Stomach (tissue), 4 donors: Measurements from ENCODE around the gene TMEM130.

Source experiments
- CTCF ChIP-seq, 7 experiments: fragments of 450-650 bp in 4 of 7; fragments of 200-600 bp in 3 of 7; sonication (generic) in 3 of 7; IDR thresholded peaks; one replicate each; pipeline ENCODE4 v1.5.1; 2016 to 2019; ENCODE audit warnings: antibody characterized with exemption in 7 of 7, control low read depth in 2 of 7, mild to moderate bottlenecking in 1 of 7
- POLR2A ChIP-seq, 4 donors: fragments of 450-650 bp; IDR thresholded peaks; one replicate each; pipeline ENCODE4 v1.6.1; 2016; ENCODE audit warnings: antibody characterized with exemption in 4 of 4, control low read depth in 2 of 4, mild to moderate bottlenecking in 1 of 4, moderate library complexity in 1 of 4

DNA sequence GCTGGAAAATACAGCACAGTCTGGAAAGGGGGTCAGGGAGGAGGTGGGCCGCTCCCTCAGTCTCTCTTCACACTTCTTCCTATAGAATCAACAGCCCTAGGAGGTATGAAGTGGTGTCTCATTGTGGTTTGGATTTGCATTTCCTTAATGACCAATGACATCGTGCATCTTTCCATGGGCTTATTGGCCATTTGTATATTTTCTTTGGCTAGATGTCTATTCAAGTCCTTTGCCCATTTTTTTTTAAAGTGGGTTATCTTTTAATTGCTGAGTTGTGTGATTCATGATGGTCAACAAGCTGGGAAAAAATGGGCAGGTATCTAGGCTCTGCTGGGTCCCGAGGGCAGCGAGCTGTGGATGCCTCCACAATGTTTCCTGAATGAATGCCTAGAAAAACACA is 29.1 kb downstream of the TMEM130 start:
- TF ChIP-seq POLR2A (IDR thresholded peaks at IDR 0.05) = no peak
- TF ChIP-seq CTCF (IDR thresholded peaks at IDR 0.05) = no peak
